ENCODE data around the gene SNRPA1. TPM values are rescaled to one million over a fixed set of nuclear protein-coding genes. Genes with fewer than 3 reads are reported as not detected.
A peak's percentile ranks its signal among the peaks of the same experiment; 100 is the strongest.

SNRPA1 gene
- total and polyA plus RNA-seq, 9 of the 15 experiments (the other 6 are each of a cell fraction or from before 2014, with no cell fraction given), result 62.7 to 245 (median 189) TPM

GRCh38 chr15:101277038-101277822 lies 17.8 kb downstream of the SNRPA1 start, which contains the start of gene SELENOS (continued):
- TF ChIP-seq CUX1 (CRISPR knock-in tag; IDR thresholded peaks at IDR 0.05) (no peak), FOXM1 (IDR thresholded peaks at IDR 0.05; ENCODE audit: low read depth) (no peak), FOXM1 (CRISPR knock-in tag; IDR thresholded peaks at IDR 0.05; ENCODE audit: low read depth) (0 out of 2 replicates have a peak, but pooled peaks have one; percentile 58), CREB3L1 (IDR thresholded peaks at IDR 0.05; ENCODE audit: borderline replicate concordance, low read depth) (peak; percentile 89; the same call in 1 of the 2 replicates), KLF16 (IDR thresholded peaks at IDR 0.05) (no peak), ZEB2 (IDR thresholded peaks at IDR 0.05) (no peak), CBFA2T3 (IDR thresholded peaks at IDR 0.05) (no peak), POLR2A (conservative IDR thresholded peaks at IDR 0.05) (peak; percentile 73), PHB (CRISPR knock-in tag; IDR thresholded peaks at IDR 0.05) (no peak), CREB1 (IDR thresholded peaks at IDR 0.05) (peak; percentile 94), CREB1 (CRISPR knock-in tag; IDR thresholded peaks at IDR 0.05) (peak; percentile 84), ZBTB17 (CRISPR knock-in tag; IDR thresholded peaks at IDR 0.05) (0 out of 2 replicates have a peak, but pooled peaks have one; percentile 62), CBX2 (IDR thresholded peaks at IDR 0.05; ENCODE audit: insufficient read depth, low read length, poor library complexity, severe bottlenecking) (no peak), ESRRA (IDR thresholded peaks at IDR 0.05; ENCODE audit: borderline replicate concordance, low read depth) (peak; percentile 54; the same call in 1 of the 2 replicates), ATF7 (IDR thresholded peaks at IDR 0.05) (peak; percentile 75), SMARCC2 (IDR thresholded peaks at IDR 0.05; ENCODE audit: low read depth) (no peak)

All from K562 (cell line).